Gastroesophageal sphincter (tissue), 4 donors: Measurements from ENCODE around the gene SEMA3A. TPM values are rescaled to one million over a fixed set of nuclear protein-coding genes. Genes with fewer than 3 reads are reported as not detected.

ENCODE experiments used
- ATAC-seq: fragments of 150-250 bp; one replicate; pipeline ENCODE4 v1.9.1; 2016; ENCODE audit warnings: mild to moderate bottlenecking, moderate library complexity
- H3K27ac ChIP-seq, 4 donors: fragments of 200-600 bp; sonication (generic) in 3 of 4; 1 replicate in 3 of 4; 2 replicates in 1 of 4; pipeline ENCODE4 v1.5.1; 2016 to 2019
- H3K27me3 ChIP-seq: fragments of 200-600 bp; sonication (generic); one replicate; pipeline ENCODE4 v1.5.1; 2019
- H3K36me3 ChIP-seq, 2 donors: fragments of 200-600 bp; sonication (generic); one replicate each; pipeline ENCODE4 v1.5.1; 2019; ENCODE audit warnings: control low read depth in 1 of 2
- H3K4me1 ChIP-seq, 3 donors: fragments of 200-600 bp; sonication (generic); 1 replicate in 2 of 3; 2 replicates in 1 of 3; pipeline ENCODE4 v1.5.1; 2016 to 2019; ENCODE audit warnings: control low read depth in 2 of 3
- H3K4me3 ChIP-seq, 2 donors: fragments of 200-600 bp; sonication (generic); one replicate each; pipeline ENCODE4 v1.5.1; 2019; ENCODE audit warnings: mild to moderate bottlenecking in 1 of 2, moderate library complexity in 1 of 2
- H3K9me3 ChIP-seq, 3 donors: fragments of 200-600 bp; sonication (generic); one replicate each; pipeline ENCODE4 v1.5.1; 2017 to 2019; ENCODE audit warnings: control low read depth in 2 of 3
- EP300 ChIP-seq: sonication (generic); formaldehyde crosslinking; IDR thresholded peaks from one replicate; pipeline ENCODE4 v1.6.1; 2017; ENCODE audit warnings: antibody characterized with exemption, mild to moderate bottlenecking
- POLR2A ChIP-seq, 2 donors: fragments of 450-650 bp; IDR thresholded peaks; one replicate each; pipeline ENCODE4 v1.6.1; 2017; ENCODE audit warnings: antibody characterized with exemption in 2 of 2, mild to moderate bottlenecking in 2 of 2, moderate library complexity in 1 of 2
- POLR2AphosphoS5 ChIP-seq: sonication (generic); formaldehyde crosslinking; IDR thresholded peaks from one replicate; pipeline ENCODE4 v1.6.1; 2017; ENCODE audit warnings: antibody characterized with exemption
- WGBS, 2 donors: methylation state at CpG; one replicate each; pipeline ENCODE4 v1.1.5; 2018; ENCODE audit warnings: low coverage in 1 of 2; 5-methylcytosine and 5-hydroxymethylcytosine counted together
- total RNA-seq, 4 donors: library from RNA; depleted of rRNA; stranded (reverse); fragments of >200 nt; gene quantifications; one replicate each; pipeline ENCODE4 v1.1.0, GENCODE V29; 2016
- TF ChIP-seq, protein P1 (sequence below), 4 experiments: fragments of 200-600 bp in 2 of 4; fragments of 450-650 bp in 2 of 4; sonication (generic) in 1 of 4; IDR thresholded peaks; one replicate each; pipeline ENCODE4 v1.5.1; 2017 to 2019; ENCODE audit warnings: antibody characterized with exemption in 4 of 4, mild to moderate bottlenecking in 2 of 4, moderate library complexity in 2 of 4

SEMA3A gene
- total RNA-seq, 4 donors from 2014 or later = 24.6 to 61.6 (median 33.0) TPM

DNA sequence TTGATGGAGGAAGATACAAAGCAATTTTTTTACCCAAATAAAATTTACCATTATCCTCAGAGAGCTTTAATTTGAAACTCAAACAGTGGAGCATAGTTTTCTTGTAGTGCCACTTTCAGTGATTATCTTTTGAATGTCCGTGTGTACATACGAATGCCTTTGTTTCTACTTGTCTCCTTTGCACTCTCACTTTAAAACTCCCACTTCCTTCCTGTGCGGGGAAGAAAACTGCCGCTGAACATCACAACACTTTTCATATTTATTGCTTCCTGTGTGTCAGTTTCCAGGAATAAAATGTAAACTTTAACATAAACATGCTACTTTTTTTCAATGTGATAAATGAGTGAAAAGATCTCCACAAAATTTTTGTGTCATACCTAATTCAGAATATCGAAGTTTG lies 102.4 kb downstream of the SEMA3A start:
- no peak overlapping the region for H3K27ac ChIP-seq
- H3K4me1 ChIP-seq = peaks cover 0 to 11% (median 0%) of the 10 kb centered on the region in 3 donors
- TF ChIP-seq EP300 = no peak
- no peak for TF ChIP-seq POLR2AphosphoS5
- TF ChIP-seq, protein P1, sequence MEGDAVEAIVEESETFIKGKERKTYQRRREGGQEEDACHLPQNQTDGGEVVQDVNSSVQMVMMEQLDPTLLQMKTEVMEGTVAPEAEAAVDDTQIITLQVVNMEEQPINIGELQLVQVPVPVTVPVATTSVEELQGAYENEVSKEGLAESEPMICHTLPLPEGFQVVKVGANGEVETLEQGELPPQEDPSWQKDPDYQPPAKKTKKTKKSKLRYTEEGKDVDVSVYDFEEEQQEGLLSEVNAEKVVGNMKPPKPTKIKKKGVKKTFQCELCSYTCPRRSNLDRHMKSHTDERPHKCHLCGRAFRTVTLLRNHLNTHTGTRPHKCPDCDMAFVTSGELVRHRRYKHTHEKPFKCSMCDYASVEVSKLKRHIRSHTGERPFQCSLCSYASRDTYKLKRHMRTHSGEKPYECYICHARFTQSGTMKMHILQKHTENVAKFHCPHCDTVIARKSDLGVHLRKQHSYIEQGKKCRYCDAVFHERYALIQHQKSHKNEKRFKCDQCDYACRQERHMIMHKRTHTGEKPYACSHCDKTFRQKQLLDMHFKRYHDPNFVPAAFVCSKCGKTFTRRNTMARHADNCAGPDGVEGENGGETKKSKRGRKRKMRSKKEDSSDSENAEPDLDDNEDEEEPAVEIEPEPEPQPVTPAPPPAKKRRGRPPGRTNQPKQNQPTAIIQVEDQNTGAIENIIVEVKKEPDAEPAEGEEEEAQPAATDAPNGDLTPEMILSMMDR (IDR thresholded peaks at IDR 0.05) = no peak
- TF ChIP-seq POLR2A (IDR thresholded peaks at IDR 0.05) = no peak
- H3K9me3 ChIP-seq = no peaks in the 10 kb centered on the region
- H3K27me3 ChIP-seq = no peaks in the 10 kb centered on the region
- WGBS, 2 donors = 26 to 33% methylated on average over 4 to 5 of the region's 5 CpGs
- no peak overlapping the region for H3K4me3 ChIP-seq
- no peaks in the 10 kb centered on the region for H3K36me3 ChIP-seq
- no peak for ATAC-seq

DNA sequence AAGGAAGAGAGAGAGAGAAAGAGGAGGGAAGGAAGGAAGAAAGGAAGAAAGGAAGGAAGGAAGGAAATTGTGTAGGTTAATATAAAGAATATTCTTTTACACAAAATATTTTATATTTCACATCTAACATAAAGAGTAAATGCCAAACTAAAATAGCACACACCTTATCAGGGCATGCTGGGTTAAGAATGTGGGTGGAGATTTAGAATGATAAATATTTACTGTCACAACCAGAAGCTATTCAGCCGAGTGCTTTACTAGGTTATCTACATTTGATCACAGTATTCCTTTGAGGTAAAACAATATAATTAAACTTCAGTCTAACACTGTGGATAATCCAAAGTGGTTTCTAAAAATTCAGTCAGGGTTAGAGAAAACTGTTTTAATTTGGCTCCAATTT lies 103.3 kb downstream of the SEMA3A start:
- Histone ChIP-seq H3K9me3 (no peaks in the 10 kb centered on the region), H3K4me3 (no peak overlapping the region), H3K4me1 (peaks cover 0 to 11% (median 0%) of the 10 kb centered on the region in 3 donors), H3K27ac (no peak overlapping the region), H3K36me3 (no peaks in the 10 kb centered on the region), H3K27me3 (no peaks in the 10 kb centered on the region)
- no peak for ATAC-seq
- no peak for TF ChIP-seq POLR2AphosphoS5
- no peak for TF ChIP-seq EP300
- TF ChIP-seq, protein P1 (IDR thresholded peaks at IDR 0.05) = no peak
- TF ChIP-seq POLR2A (IDR thresholded peaks at IDR 0.05) = no peak
- WGBS, 2 donors = 23 to 42% methylated on average over 1 of the region's 1 CpG

DNA sequence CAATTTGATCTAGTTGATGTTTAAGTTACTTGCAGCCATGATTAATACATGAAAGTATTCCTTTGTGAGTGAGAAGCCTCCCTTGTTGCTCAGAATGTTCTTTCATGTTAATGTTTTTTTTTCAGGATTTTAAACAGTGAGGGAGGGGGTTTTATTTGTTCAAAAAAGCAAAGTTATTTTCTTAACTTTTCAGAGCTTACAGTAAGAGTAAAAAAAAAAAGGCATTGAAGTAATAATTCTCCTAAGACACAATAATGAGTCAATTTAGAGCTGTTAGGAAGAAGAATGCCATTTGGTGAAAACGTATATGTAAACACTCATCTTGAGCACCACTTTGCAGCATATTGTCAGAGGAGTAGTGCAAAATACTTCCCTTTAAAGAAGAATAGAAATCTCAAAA lies 105.8 kb downstream of the SEMA3A start:
- H3K36me3 ChIP-seq = no peaks in the 10 kb centered on the region
- no peaks in the 10 kb centered on the region for H3K27me3 ChIP-seq
- peaks cover 0 to 24% (median 0%) of the 10 kb centered on the region in 3 donors for H3K4me1 ChIP-seq
- no peak overlapping the region for H3K4me3 ChIP-seq
- TF ChIP-seq, protein P1 (IDR thresholded peaks at IDR 0.05) = no peak
- TF ChIP-seq EP300 (no peak), POLR2AphosphoS5 (no peak), POLR2A (IDR thresholded peaks at IDR 0.05) (no peak)
- WGBS, 2 donors = 48 to 50% methylated on average over 1 of the region's 1 CpG
- no peak for ATAC-seq
- no peaks in the 10 kb centered on the region for H3K9me3 ChIP-seq
- no peak overlapping the region for H3K27ac ChIP-seq

DNA sequence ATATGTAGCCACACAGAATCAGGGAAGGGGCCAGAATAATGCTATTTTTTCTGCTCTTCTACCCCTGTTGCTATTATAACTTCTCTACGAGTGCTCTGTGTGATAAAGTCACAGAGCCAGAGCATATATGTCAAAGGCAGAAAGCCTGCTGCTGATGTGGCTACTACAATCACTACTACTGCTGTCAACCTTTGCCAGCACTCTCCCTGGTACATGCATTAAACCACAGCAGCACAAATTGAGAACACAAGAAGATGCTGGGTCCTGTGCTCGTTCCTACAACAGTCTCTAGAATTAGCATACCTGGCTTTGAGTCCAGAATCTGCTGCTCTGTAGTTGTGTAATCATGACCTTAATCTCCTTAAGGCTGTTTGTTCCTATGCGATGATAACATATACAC lies 108.6 kb downstream of the SEMA3A start:
- no peaks in the 10 kb centered on the region for H3K27me3 ChIP-seq
- no peak overlapping the region for H3K4me3 ChIP-seq
- no peaks in the 10 kb centered on the region for H3K36me3 ChIP-seq
- no peaks in the 10 kb centered on the region for H3K9me3 ChIP-seq
- ATAC-seq = no peak
- H3K4me1 ChIP-seq = peaks cover 0 to 16% (median 0%) of the 10 kb centered on the region in 3 donors
- H3K27ac ChIP-seq = no peak overlapping the region
- WGBS, 2 donors = 59% methylated on average over 3 of the region's 3 CpGs; no CpG with 5 or more reads in 1 of the 2 donors
- TF ChIP-seq POLR2AphosphoS5 (no peak), POLR2A (IDR thresholded peaks at IDR 0.05) (no peak), EP300 (no peak)
- TF ChIP-seq, protein P1 (IDR thresholded peaks at IDR 0.05) = no peak

DNA sequence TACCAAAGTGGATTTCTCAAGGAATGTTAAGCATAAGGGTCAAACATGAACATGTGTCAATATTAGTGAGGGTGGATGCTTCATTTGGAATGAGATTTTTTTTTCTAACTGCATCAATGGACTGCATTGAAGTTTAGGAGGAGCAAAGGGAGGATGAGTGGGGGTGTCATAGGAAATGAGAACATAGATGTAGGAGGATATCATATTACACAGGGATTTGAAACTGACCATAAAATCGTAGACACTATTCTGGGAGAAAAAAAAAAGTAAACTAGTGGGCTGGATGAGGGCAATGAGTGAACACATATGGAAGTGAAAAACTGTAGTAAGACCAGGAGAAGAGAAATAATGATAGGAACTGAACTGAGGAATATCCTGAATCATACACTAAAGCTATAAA lies 109.4 kb downstream of the SEMA3A start:
- ATAC-seq = no peak
- no peaks in the 10 kb centered on the region for H3K9me3 ChIP-seq
- no peak overlapping the region for H3K27ac ChIP-seq
- WGBS, 2 donors = 13 to 18% methylated on average over 1 of the region's 1 CpG
- TF ChIP-seq, protein P1 (IDR thresholded peaks at IDR 0.05) = no peak
- TF ChIP-seq POLR2AphosphoS5 (no peak), EP300 (no peak), POLR2A (IDR thresholded peaks at IDR 0.05) (no peak)
- no peaks in the 10 kb centered on the region for H3K36me3 ChIP-seq
- H3K4me3 ChIP-seq = no peak overlapping the region
- peaks cover 0 to 16% (median 0%) of the 10 kb centered on the region in 3 donors for H3K4me1 ChIP-seq
- no peaks in the 10 kb centered on the region for H3K27me3 ChIP-seq
